ENCODE measurements around the gene PIM1.

Gene PIM1

DNA sequence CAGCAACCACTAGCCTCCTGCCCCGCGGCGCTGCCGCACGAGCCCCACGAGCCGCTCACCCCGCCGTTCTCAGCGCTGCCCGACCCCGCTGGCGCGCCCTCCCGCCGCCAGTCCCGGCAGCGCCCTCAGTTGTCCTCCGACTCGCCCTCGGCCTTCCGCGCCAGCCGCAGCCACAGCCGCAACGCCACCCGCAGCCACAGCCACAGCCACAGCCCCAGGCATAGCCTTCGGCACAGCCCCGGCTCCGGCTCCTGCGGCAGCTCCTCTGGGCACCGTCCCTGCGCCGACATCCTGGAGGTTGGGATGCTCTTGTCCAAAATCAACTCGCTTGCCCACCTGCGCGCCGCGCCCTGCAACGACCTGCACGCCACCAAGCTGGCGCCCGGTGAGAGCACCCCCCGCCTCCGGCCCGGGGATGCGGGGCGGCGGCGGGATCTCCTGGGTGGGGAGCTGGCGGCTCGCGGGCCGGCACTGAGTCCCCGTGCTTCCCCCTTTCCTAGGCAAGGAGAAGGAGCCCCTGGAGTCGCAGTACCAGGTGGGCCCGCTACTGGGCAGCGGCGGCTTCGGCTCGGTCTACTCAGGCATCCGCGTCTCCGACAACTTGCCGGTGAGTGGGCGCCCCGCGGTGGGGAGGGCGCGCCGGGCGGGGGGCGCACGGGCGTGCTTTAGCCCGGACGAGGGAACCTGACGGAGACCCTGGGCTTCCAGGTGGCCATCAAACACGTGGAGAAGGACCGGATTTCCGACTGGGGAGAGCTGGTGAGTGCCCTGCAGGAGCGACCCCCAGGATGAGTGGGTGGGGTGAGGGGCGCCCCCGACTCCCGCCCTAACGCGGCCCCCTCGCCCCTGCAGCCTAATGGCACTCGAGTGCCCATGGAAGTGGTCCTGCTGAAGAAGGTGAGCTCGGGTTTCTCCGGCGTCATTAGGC, 585 bp downstream of the PIM1 start:
- no peaks in the 10 kb centered on the region for H3K9me3 ChIP-seq (ENCODE audit: insufficient read depth, low read length)
- peak overlapping the region; percentile 100 for H3K9ac ChIP-seq (ENCODE audit: low read length)
- H3K36me3 ChIP-seq (replicated peaks; ENCODE audit: low read depth, low read length): peaks cover 54% of the 10 kb centered on the region
- peak overlapping the region; percentile 95 for H3K4me2 ChIP-seq (ENCODE audit: low read length)
- H3K27me3 ChIP-seq (ENCODE audit: low read depth, low read length): no peaks in the 10 kb centered on the region
- H3K4me3 ChIP-seq (ENCODE audit: low read length): peak overlapping the region; percentile 89
- H4K20me1 ChIP-seq (ENCODE audit: insufficient read depth, low read length): peaks cover 38% of the 10 kb centered on the region
- H3K4me1 ChIP-seq (ENCODE audit: low read length): peaks cover 46% of the 10 kb centered on the region
- H2AFZ ChIP-seq (ENCODE audit: low read depth, low read length): no peak overlapping the region
- no peak for TF ChIP-seq EZH2phosphoT487 (IDR thresholded peaks at IDR 0.05; ENCODE audit: low read depth)
- TF ChIP-seq, protein P1, sequence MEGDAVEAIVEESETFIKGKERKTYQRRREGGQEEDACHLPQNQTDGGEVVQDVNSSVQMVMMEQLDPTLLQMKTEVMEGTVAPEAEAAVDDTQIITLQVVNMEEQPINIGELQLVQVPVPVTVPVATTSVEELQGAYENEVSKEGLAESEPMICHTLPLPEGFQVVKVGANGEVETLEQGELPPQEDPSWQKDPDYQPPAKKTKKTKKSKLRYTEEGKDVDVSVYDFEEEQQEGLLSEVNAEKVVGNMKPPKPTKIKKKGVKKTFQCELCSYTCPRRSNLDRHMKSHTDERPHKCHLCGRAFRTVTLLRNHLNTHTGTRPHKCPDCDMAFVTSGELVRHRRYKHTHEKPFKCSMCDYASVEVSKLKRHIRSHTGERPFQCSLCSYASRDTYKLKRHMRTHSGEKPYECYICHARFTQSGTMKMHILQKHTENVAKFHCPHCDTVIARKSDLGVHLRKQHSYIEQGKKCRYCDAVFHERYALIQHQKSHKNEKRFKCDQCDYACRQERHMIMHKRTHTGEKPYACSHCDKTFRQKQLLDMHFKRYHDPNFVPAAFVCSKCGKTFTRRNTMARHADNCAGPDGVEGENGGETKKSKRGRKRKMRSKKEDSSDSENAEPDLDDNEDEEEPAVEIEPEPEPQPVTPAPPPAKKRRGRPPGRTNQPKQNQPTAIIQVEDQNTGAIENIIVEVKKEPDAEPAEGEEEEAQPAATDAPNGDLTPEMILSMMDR (IDR thresholded peaks at IDR 0.05; ENCODE audit: low read depth, low read length): peak; percentile 14
- peaks cover 74% of the 10 kb centered on the region for H3K79me2 ChIP-seq (ENCODE audit: low read length)
- peak overlapping the region; percentile 95 for H3K27ac ChIP-seq (ENCODE audit: low read length)

DNA sequence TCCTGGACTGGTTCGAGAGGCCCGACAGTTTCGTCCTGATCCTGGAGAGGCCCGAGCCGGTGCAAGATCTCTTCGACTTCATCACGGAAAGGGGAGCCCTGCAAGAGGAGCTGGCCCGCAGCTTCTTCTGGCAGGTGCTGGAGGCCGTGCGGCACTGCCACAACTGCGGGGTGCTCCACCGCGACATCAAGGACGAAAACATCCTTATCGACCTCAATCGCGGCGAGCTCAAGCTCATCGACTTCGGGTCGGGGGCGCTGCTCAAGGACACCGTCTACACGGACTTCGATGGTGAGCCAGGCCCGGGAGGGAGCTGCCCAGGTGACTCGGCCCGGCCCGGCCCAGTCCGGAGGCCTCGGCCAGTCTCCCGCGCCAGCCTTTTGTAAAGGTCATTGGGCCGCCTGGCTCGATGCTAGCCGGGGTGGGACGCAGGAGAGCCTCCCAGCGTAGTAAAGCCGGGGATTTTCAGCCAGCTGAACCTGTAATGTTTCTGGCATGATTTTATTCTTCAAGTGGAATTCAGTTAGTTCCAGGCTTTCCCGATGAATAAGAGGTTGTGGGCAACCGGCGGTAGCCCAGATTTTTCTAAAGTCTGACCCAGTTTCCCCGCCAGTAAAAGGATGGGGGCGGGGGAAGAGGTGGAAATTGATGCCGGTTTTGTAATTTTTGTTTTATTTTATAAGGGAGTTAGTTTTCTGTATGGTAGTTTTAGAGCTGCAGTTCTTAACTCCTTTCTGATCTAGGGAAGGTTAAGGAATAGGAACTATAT, 1.4 kb downstream of the PIM1 start:
- H3K4me3 ChIP-seq (ENCODE audit: low read length): peak overlapping the region; percentile 89
- H3K27ac ChIP-seq (ENCODE audit: low read length): peak overlapping the region; percentile 95
- H3K4me1 ChIP-seq (ENCODE audit: low read length): peaks cover 54% of the 10 kb centered on the region
- H2AFZ ChIP-seq (ENCODE audit: low read depth, low read length): no peak overlapping the region
- H4K20me1 ChIP-seq (ENCODE audit: insufficient read depth, low read length): peaks cover 39% of the 10 kb centered on the region
- no peaks in the 10 kb centered on the region for H3K9me3 ChIP-seq (ENCODE audit: insufficient read depth, low read length)
- peak overlapping the region; percentile 95 for H3K4me2 ChIP-seq (ENCODE audit: low read length)
- H3K79me2 ChIP-seq (ENCODE audit: low read length): peaks cover 77% of the 10 kb centered on the region
- no peaks in the 10 kb centered on the region for H3K27me3 ChIP-seq (ENCODE audit: low read depth, low read length)
- TF ChIP-seq EZH2phosphoT487 (IDR thresholded peaks at IDR 0.05; ENCODE audit: low read depth): no peak
- TF ChIP-seq, protein P1 (IDR thresholded peaks at IDR 0.05; ENCODE audit: low read depth, low read length): no peak
- peaks cover 57% of the 10 kb centered on the region for H3K36me3 ChIP-seq (replicated peaks; ENCODE audit: low read depth, low read length)
- peak overlapping the region; percentile 100 for H3K9ac ChIP-seq (ENCODE audit: low read length)

DNA sequence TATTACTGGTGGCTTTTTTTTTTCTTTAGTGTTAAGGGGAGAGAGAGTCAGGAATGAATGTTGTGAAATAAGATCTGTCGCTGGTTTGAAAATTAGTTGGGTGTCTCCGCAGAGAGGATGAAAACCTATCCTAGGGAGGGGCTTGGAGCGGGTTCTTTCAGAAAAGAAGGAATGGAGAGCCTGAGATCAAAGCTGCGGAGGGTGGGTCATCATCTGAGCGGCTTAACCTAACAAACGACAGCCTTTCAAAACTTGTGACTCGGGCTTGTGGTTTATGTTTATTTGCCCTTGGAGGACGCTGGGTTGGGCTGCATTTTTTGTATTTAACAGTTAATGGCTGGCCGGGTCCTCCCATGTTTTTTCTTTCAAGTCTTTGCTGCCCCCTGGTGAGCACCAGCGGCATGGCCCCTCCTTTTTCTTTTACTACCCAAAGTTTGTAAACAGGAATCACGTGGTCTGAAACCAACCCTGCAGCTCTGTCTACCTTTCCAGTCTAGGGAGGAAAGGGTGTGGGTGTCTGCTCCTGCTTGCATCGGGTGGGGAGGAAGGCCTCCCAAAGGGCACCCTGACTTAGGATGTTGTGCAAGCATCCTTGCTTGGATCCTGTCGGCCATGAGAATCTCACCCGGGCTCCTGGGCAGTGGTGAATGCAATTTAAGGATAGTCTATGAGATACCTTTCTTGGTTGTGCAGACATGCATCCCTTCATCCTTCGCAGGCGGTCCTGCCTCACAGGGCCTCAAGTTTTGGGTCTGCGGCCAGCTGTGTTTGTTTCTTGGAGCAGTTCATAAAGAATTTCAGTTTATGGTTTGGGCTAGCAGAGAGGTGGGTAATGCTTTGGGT, 2.2 kb downstream of the PIM1 start:
- H3K79me2 ChIP-seq (ENCODE audit: low read length): peaks cover 77% of the 10 kb centered on the region
- no peaks in the 10 kb centered on the region for H3K9me3 ChIP-seq (ENCODE audit: insufficient read depth, low read length)
- H3K27ac ChIP-seq (ENCODE audit: low read length): peak overlapping the region; percentile 95
- peaks cover 64% of the 10 kb centered on the region for H3K36me3 ChIP-seq (replicated peaks; ENCODE audit: low read depth, low read length)
- peak overlapping the region; percentile 89 for H3K4me3 ChIP-seq (ENCODE audit: low read length)
- peak overlapping the region; percentile 100 for H3K9ac ChIP-seq (ENCODE audit: low read length)
- TF ChIP-seq, protein P1 (IDR thresholded peaks at IDR 0.05; ENCODE audit: low read depth, low read length): peak; percentile 86
- TF ChIP-seq EZH2phosphoT487 (IDR thresholded peaks at IDR 0.05; ENCODE audit: low read depth): no peak
- no peak overlapping the region for H2AFZ ChIP-seq (ENCODE audit: low read depth, low read length)
- H3K4me2 ChIP-seq (ENCODE audit: low read length): peak overlapping the region; percentile 95
- H4K20me1 ChIP-seq (ENCODE audit: insufficient read depth, low read length): peaks cover 39% of the 10 kb centered on the region
- peaks cover 56% of the 10 kb centered on the region for H3K4me1 ChIP-seq (ENCODE audit: low read length)
- H3K27me3 ChIP-seq (ENCODE audit: low read depth, low read length): no peaks in the 10 kb centered on the region

Measured in OCI-LY3 (cell line).